Uterus (tissue), 2 donors: ENCODE results near the gene IQSEC1.

Source experiments
- POLR2A ChIP-seq, 2 donors: fragments of 450-650 bp; IDR thresholded peaks; one replicate each; pipeline ENCODE4 v1.6.1; 2016; ENCODE audit warnings: antibody characterized with exemption in 2 of 2, mild to moderate bottlenecking in 1 of 2, moderate library complexity in 1 of 2
- TF ChIP-seq, protein P1 (sequence below), 4 experiments: fragments of 200-600 bp in 2 of 4; fragments of 450-650 bp in 2 of 4; sonication (generic) in 2 of 4; IDR thresholded peaks; one replicate each; pipeline ENCODE4 v1.5.1; 2016 to 2019; ENCODE audit warnings: antibody characterized with exemption in 4 of 4, mild to moderate bottlenecking in 2 of 4, moderate library complexity in 1 of 4

DNA sequence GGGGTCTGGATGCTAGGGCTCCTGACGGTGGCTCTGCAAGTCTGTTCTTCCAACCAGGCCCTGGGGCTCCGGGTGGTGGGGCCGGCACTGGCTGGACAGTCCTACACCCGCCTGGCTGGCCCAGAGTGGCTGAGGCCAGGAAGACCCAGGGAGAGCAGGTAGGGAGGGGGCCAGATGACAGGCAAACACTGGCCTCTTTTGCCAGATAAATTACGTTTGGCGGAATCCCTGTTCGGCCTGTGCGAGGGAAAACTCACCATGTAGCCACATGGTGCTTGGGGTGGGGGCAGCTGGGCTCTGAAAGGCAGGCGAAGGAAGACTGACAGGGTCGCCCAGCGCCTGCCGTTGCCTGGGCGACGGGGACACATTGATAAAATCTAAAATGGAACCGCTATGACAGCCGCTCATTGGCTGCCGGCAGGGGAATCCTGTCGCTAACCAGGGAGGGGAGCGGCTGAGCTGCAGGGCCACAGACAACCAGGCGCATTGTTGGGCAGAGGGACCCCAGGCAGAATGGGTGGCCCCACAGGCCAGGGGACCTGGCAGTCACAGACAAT, 30.4 kb downstream of the IQSEC1 start:
- TF ChIP-seq, protein P1, sequence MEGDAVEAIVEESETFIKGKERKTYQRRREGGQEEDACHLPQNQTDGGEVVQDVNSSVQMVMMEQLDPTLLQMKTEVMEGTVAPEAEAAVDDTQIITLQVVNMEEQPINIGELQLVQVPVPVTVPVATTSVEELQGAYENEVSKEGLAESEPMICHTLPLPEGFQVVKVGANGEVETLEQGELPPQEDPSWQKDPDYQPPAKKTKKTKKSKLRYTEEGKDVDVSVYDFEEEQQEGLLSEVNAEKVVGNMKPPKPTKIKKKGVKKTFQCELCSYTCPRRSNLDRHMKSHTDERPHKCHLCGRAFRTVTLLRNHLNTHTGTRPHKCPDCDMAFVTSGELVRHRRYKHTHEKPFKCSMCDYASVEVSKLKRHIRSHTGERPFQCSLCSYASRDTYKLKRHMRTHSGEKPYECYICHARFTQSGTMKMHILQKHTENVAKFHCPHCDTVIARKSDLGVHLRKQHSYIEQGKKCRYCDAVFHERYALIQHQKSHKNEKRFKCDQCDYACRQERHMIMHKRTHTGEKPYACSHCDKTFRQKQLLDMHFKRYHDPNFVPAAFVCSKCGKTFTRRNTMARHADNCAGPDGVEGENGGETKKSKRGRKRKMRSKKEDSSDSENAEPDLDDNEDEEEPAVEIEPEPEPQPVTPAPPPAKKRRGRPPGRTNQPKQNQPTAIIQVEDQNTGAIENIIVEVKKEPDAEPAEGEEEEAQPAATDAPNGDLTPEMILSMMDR (IDR thresholded peaks at IDR 0.05) = no peak
- no peak for TF ChIP-seq POLR2A (IDR thresholded peaks at IDR 0.05)
